WTC11 (cell line): Measurements from ENCODE around the gene ADD2. TPM values are rescaled to one million over a fixed set of nuclear protein-coding genes. Genes with fewer than 3 reads are reported as not detected.

ENCODE experiments used
- ATAC-seq: fragments of 200-7000 bp; cut with Tn5 transposase; 2 replicates; pipeline ENCODE4 v1.10.0; 2021; ENCODE audit warnings: mild to moderate bottlenecking, moderate library complexity
- CTCF ChIA-PET: fragments of 300-600 bp; sonication (Branson Sonifier 250); formaldehyde crosslinking; loops from one replicate; lab custom pipeline; 2021; ENCODE audit warnings: antibody characterized with exemption; lab: Charles Lee
- POLR2A ChIA-PET: fragments of 350-600 bp; sonication (Branson Sonifier 250); formaldehyde crosslinking; loops from one replicate; lab custom pipeline; 2021; ENCODE audit warnings: antibody characterized with exemption; lab: Charles Lee
- DNase-seq: peaks from one replicate; pipeline ENCODE4 v3.0.0; 2021; ENCODE audit warnings: low spot score
- H3K27ac Mint-ChIP-seq: 2 replicates; pipeline ENCODE4 v1.8.0; 2021; ENCODE audit warnings: mixed read lengths
- H3K27me3 Mint-ChIP-seq: 2 replicates; pipeline ENCODE4 v1.8.0; 2021; ENCODE audit warnings: low read depth, mild to moderate bottlenecking, moderate library complexity, mixed read lengths
- H3K36me3 Mint-ChIP-seq: 2 replicates; pipeline ENCODE4 v1.8.0; 2021; ENCODE audit warnings: mixed read lengths
- H3K4me1 Mint-ChIP-seq: 2 replicates; pipeline ENCODE4 v1.8.0; 2022; ENCODE audit warnings: mixed read lengths
- H3K4me3 Mint-ChIP-seq: 2 replicates; pipeline ENCODE4 v1.8.0; 2021; ENCODE audit warnings: mild to moderate bottlenecking, moderate library complexity, mixed read lengths
- H3K9me3 Mint-ChIP-seq: 2 replicates; pipeline ENCODE4 v1.8.0; 2021; ENCODE audit warnings: mixed read lengths
- ARID4B ChIP-seq: sonication (generic); formaldehyde crosslinking; IDR thresholded peaks from 2 replicates; pipeline ENCODE4 v1.8.0; 2023; ENCODE audit warnings: missing genetic modification reagents, mild to moderate bottlenecking, borderline replicate concordance
- ATF1 ChIP-seq: sonication (generic); formaldehyde crosslinking; IDR thresholded peaks from 2 replicates; pipeline ENCODE4 v1.8.1; 2023; ENCODE audit warnings: mild to moderate bottlenecking, moderate library complexity, missing genetic modification reagents
- GRHL2 ChIP-seq: fragments of 250-450 bp; sonication (Bioruptor Pico); IDR thresholded peaks from 2 replicates; pipeline ENCODE4 v1.8.0; 2022; ENCODE audit warnings: mild to moderate bottlenecking, moderate library complexity; ENCODE audit not compliant: insufficient replicate concordance, severe bottlenecking
- JAZF1 ChIP-seq: fragments of 250-450 bp; sonication (Bioruptor Pico); IDR thresholded peaks from 2 replicates; pipeline ENCODE4 v1.9.0; 2021; ENCODE audit warnings: moderate library complexity, mild to moderate bottlenecking, inconsistent platforms
- NFATC4 ChIP-seq: fragments of 250-450 bp; sonication (Bioruptor Pico); IDR thresholded peaks from 2 replicates; pipeline ENCODE4 v1.9.0; 2021; ENCODE audit warnings: mild to moderate bottlenecking
- NR1H2 ChIP-seq: sonication (generic); formaldehyde crosslinking; IDR thresholded peaks from 2 replicates; pipeline ENCODE4 v1.9.0; 2021; ENCODE audit warnings: mild to moderate bottlenecking, moderate library complexity, missing genetic modification reagents
- PRRX2 ChIP-seq: fragments of 250-450 bp; sonication (Bioruptor Pico); IDR thresholded peaks from 2 replicates; pipeline ENCODE4 v1.8.0; 2021; ENCODE audit warnings: mild to moderate bottlenecking
- SMAD3 ChIP-seq: sonication (generic); formaldehyde crosslinking; IDR thresholded peaks from 2 replicates; pipeline ENCODE4 v1.8.0; 2022; ENCODE audit warnings: missing genetic modification reagents, mild to moderate bottlenecking, borderline replicate concordance
- TEAD4 ChIP-seq: sonication (generic); formaldehyde crosslinking; IDR thresholded peaks from 2 replicates; pipeline ENCODE4 v1.8.0; 2022; ENCODE audit warnings: mild to moderate bottlenecking, missing genetic modification reagents
- ZNF138 ChIP-seq: sonication (generic); formaldehyde crosslinking; conservative IDR thresholded peaks from 2 replicates; pipeline ENCODE4 v1.8.1; 2022; ENCODE audit warnings: mild to moderate bottlenecking, moderate library complexity, missing genetic modification reagents
- ZNF232 ChIP-seq: sonication (generic); formaldehyde crosslinking; IDR thresholded peaks from 2 replicates; pipeline ENCODE4 v1.8.0; 2022; ENCODE audit warnings: mild to moderate bottlenecking, missing genetic modification reagents
- ZNF416 ChIP-seq: fragments of 250-450 bp; sonication (Bioruptor Pico); IDR thresholded peaks from 2 replicates; pipeline ENCODE4 v1.9.0; 2021; ENCODE audit warnings: mild to moderate bottlenecking, inconsistent platforms
- ZNF425 ChIP-seq: fragments of 250-450 bp; sonication (Bioruptor Pico); conservative IDR thresholded peaks from 2 replicates; pipeline ENCODE4 v1.9.0; 2021; ENCODE audit warnings: mild to moderate bottlenecking
- total RNA-seq: library from RNA; stranded (reverse); gene quantifications from 3 replicates; pipeline ENCODE4 v1.2.3, GENCODE V29; 2021
- TF ChIP-seq, protein P1 (sequence below): sonication (generic); formaldehyde crosslinking; IDR thresholded peaks from 2 replicates; pipeline ENCODE4 v1.8.0; 2022; ENCODE audit warnings: mild to moderate bottlenecking, missing genetic modification reagents
- TF ChIP-seq, protein P2 (sequence below): sonication (generic); formaldehyde crosslinking; IDR thresholded peaks from 2 replicates; pipeline ENCODE4 v1.8.1; 2023; ENCODE audit warnings: mild to moderate bottlenecking, missing genetic modification reagents
- TF ChIP-seq, protein P3 (sequence below): sonication (generic); formaldehyde crosslinking; conservative IDR thresholded peaks from 2 replicates; pipeline ENCODE4 v1.8.1; 2022; ENCODE audit warnings: mild to moderate bottlenecking, missing genetic modification reagents
- TF ChIP-seq, protein P4 (sequence below): fragments of 250-450 bp; sonication (Bioruptor Pico); IDR thresholded peaks from 2 replicates; pipeline ENCODE4 v1.8.0; 2021; ENCODE audit warnings: mild to moderate bottlenecking

Gene ADD2
- total RNA-seq, 1 experiment from 2014 or later, result 196 TPM

DNA sequence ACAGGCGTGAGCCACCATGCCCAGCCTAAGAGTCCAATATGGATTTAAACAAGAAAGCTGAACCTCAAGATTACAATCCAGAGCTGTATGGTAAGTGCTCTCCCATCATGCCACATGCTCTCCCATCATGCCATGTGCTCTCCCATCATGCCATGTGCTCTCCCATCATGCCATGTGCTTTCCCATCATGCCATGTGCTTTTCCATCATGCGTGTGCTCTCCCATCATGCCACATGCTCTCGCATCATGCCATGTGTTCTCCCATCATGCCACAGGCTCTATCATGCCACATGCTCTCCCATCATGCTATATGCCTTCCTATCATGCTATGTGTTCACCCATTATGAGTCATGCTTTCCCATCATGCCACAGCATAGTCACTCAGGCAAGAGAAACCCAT is 20.7 kb downstream of the ADD2 start (continued):
- TF ChIP-seq, protein P1, sequence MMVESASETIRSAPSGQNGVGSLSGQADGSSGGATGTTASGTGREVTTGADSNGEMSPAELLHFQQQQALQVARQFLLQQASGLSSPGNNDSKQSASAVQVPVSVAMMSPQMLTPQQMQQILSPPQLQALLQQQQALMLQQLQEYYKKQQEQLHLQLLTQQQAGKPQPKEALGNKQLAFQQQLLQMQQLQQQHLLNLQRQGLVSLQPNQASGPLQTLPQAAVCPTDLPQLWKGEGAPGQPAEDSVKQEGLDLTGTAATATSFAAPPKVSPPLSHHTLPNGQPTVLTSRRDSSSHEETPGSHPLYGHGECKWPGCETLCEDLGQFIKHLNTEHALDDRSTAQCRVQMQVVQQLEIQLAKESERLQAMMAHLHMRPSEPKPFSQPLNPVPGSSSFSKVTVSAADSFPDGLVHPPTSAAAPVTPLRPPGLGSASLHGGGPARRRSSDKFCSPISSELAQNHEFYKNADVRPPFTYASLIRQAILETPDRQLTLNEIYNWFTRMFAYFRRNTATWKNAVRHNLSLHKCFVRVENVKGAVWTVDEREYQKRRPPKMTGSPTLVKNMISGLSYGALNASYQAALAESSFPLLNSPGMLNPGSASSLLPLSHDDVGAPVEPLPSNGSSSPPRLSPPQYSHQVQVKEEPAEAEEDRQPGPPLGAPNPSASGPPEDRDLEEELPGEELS (CRISPR knock-in tag), result no peak
- TF ChIP-seq TEAD4 (CRISPR knock-in tag), result no peak
- no peak for TF ChIP-seq ATF1 (CRISPR knock-in tag)

DNA sequence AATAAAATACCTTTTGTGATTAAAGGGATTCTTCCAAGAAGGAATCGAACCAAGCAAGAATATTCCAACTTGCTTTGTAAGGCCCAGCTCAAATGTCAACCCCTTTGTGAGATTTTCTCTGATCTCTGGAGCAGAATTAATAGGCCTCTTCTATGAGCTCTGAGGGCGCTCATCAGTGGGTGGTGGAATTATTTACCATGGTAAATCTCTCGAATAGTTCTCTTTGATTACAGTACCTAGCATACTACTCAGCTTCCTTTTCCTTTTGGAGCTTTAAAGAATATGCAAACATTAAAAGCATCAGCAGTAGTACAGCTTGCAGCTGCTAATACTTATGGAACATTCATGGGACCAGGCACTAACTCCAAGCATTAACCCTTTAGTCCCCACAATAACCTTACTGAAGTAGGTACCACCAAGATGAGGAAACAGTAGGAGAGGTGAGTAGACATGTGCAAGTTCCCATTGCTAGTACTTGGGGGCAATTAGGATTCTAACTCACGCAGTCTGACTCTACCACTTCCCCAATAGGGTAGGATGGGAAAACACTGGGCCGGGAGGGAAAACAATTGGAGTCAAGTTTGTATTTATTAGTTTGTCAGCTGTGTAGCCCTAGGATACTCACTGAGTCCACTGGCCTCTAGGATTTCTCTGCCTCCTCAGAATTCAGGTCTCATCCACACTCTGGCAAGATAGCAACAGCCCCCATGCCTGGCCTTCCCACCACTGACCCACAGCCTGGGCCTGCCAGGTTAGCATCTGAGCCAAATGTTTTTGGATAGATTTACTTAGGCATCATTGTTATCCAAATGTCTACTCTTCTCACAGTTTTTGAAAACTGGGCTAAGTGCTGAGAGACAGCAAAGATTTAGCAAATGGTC is 21.7 kb downstream of the ADD2 start:
- Mint-ChIP-seq H3K27ac (peak overlapping the region; percentile 51), H3K9me3 (peaks cover 6% of the 10 kb centered on the region), H3K4me3 (no peak overlapping the region; the same call in 1 of the 2 replicates), H3K4me1 (peaks cover 82% of the 10 kb centered on the region), H3K27me3 (no peaks in the 10 kb centered on the region), H3K36me3 (peaks cover 7% of the 10 kb centered on the region; the same call in 1 of the 2 replicates)
- CTCF ChIA-PET, result interaction anchor here (0.8 to 1.3 kb wide), 5 partner anchors 18 to 59 kb away, joined by 3 to 13 read pairs (median 4); partner anchors contain the start of gene ADD2
- TF ChIP-seq ZNF425 (CRISPR knock-in tag) (no peak), JAZF1 (no peak), ZNF232 (no peak)
- DNase-seq, result no peak
- ATAC-seq, result peak; percentile 15
- POLR2A ChIA-PET, result no interaction called here

DNA sequence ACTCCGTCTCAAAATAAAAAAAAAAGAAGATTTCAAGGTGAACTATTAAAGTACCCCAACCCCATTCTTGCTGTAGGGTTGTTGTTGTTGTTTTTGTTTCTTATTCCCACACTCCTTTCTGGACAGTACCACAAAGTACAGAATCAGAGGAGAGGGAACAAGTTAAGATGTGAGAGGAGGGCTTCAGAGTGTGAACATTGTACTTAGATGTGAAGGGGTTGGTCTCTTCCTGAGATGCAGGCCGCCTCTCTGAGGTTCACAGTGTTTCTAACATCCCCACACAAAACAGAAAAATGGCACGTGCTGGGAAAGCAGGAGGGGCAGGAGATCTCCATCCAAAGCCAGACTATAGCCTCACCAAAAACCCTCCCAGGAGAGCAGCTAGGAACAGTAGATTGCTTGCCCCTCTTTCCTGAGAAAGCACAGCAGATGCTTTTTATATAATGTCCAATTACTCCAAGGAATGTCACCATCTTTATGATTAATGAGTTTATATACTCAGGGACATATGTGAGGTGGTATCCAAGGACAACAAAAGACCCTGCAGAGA is 22.6 kb downstream of the ADD2 start:
- ATAC-seq (no peak), DNase-seq (no peak)
- POLR2A ChIA-PET, result no interaction called here
- CTCF ChIA-PET, result interaction anchor here (0.5 to 1.3 kb wide), 6 partner anchors 10 to 58 kb away, joined by 3 to 13 read pairs (median 4); partner anchors contain the start of gene ADD2
- H3K27ac Mint-ChIP-seq, result peak overlapping the region; percentile 17; the same call in 1 of the 2 replicates
- H3K4me3 Mint-ChIP-seq, result no peak overlapping the region
- peaks cover 79% of the 10 kb centered on the region for H3K4me1 Mint-ChIP-seq
- H3K9me3 Mint-ChIP-seq, result peaks cover 6% of the 10 kb centered on the region
- no peaks in the 10 kb centered on the region for H3K27me3 Mint-ChIP-seq
- peaks cover 7% of the 10 kb centered on the region; the same call in 1 of the 2 replicates for H3K36me3 Mint-ChIP-seq
- no peak for TF ChIP-seq ZNF416
- no peak for TF ChIP-seq SMAD3 (CRISPR knock-in tag)
- TF ChIP-seq PRRX2 (CRISPR knock-in tag), result no peak
- no peak for TF ChIP-seq ZNF138
- TF ChIP-seq, protein P2, sequence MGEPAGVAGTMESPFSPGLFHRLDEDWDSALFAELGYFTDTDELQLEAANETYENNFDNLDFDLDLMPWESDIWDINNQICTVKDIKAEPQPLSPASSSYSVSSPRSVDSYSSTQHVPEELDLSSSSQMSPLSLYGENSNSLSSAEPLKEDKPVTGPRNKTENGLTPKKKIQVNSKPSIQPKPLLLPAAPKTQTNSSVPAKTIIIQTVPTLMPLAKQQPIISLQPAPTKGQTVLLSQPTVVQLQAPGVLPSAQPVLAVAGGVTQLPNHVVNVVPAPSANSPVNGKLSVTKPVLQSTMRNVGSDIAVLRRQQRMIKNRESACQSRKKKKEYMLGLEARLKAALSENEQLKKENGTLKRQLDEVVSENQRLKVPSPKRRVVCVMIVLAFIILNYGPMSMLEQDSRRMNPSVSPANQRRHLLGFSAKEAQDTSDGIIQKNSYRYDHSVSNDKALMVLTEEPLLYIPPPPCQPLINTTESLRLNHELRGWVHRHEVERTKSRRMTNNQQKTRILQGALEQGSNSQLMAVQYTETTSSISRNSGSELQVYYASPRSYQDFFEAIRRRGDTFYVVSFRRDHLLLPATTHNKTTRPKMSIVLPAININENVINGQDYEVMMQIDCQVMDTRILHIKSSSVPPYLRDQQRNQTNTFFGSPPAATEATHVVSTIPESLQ (CRISPR knock-in tag), result no peak
- no peak for TF ChIP-seq ARID4B (CRISPR knock-in tag)
- TF ChIP-seq, protein P3, sequence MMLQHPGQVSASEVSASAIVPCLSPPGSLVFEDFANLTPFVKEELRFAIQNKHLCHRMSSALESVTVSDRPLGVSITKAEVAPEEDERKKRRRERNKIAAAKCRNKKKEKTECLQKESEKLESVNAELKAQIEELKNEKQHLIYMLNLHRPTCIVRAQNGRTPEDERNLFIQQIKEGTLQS (CRISPR knock-in tag), result no peak
- TF ChIP-seq, protein P4, sequence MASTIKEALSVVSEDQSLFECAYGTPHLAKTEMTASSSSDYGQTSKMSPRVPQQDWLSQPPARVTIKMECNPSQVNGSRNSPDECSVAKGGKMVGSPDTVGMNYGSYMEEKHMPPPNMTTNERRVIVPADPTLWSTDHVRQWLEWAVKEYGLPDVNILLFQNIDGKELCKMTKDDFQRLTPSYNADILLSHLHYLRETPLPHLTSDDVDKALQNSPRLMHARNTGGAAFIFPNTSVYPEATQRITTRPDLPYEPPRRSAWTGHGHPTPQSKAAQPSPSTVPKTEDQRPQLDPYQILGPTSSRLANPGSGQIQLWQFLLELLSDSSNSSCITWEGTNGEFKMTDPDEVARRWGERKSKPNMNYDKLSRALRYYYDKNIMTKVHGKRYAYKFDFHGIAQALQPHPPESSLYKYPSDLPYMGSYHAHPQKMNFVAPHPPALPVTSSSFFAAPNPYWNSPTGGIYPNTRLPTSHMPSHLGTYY (CRISPR knock-in tag), result no peak
- TF ChIP-seq GRHL2 (CRISPR knock-in tag), result no peak
- no peak for TF ChIP-seq NR1H2
- TF ChIP-seq NFATC4, result no peak
- no peak for TF ChIP-seq JAZF1
